Measurements from ENCODE around the gene SH2D1B. TPM values are rescaled to one million over a fixed set of nuclear protein-coding genes. Genes with fewer than 3 reads are reported as not detected.
A peak's percentile ranks its signal among the peaks of the same experiment; 100 is the strongest.
"Not testable (repeated sequence)": the region's sequence is repeated elsewhere in the genome, so short reads cannot be mapped to it uniquely, and the experiment has no call there.

The SH2D1B gene
- total RNA-seq, 2 experiments from 2014 or later = not detected

- ATAC-seq (no peak), DNase-seq (no peak)
- Mint-ChIP-seq H3K4me3 (no peak overlapping the region), H3K4me1 (ENCODE audit: low read depth) (no peaks in the 10 kb centered on the region), H3K36me3 (ENCODE audit: low read depth) (no peaks in the 10 kb centered on the region), H3K27me3 (peaks cover 3% of the 10 kb centered on the region), H3K9me3 (no peaks in the 10 kb centered on the region), H3K27ac (no peak overlapping the region)
- TF ChIP-seq CTCF (IDR thresholded peaks at IDR 0.05) = no peak
- intact Hi-C loops (cut with micrococcal nuclease) = no loop called here
- POLR2A ChIA-PET = no interaction called here
- CTCF ChIA-PET = no interaction called here
Observed at GRCh38 chr1:162358928-162359327, 53.0 kb downstream of the SH2D1B start.

DNA sequence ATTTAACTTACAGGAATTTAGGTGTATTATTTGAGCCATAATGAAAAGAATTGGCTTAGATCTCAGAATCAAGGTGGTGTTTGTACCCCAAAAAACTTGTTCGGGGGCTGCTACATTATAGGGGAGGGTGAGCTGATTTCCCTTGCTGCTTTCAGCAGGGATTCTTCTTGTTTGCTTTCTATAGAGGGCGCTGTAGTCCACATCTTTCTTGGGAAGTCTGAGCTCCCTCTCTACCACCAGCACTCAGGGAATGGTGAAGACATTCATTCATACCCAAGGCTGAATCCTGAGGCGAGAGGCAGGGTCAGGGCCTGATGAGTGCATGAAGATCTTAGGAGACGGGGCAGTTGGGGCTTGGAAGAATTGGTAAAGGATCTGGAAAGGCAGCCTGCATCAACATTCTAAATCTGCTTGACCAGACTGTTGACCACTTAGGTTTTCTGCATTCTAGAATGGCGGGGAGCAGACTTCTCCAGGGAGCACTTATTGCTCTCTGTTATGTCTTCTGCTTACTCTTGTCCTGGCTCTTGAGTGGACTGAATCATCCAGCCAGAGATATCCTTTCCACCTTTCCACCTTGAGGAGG lies 54.2 kb downstream of the SH2D1B start:
- Mint-ChIP-seq H3K27ac (no peak overlapping the region), H3K4me1 (ENCODE audit: low read depth) (no peaks in the 10 kb centered on the region), H3K27me3 (peaks cover 3% of the 10 kb centered on the region), H3K36me3 (ENCODE audit: low read depth) (no peaks in the 10 kb centered on the region), H3K9me3 (no peaks in the 10 kb centered on the region), H3K4me3 (no peak overlapping the region)
- ChIA-PET POLR2A (interaction anchor here (0.6 kb wide), 1 partner anchor 191 kb away, joined by 3 read pairs; no protein-coding TSS in a partner anchor), CTCF (interaction anchor here (1.1 to 1.6 kb wide), 3 partner anchors 8 to 25 kb away, joined by 3 to 5 read pairs (median 3); no protein-coding TSS in a partner anchor)
- TF ChIP-seq CTCF (IDR thresholded peaks at IDR 0.05) = peak; percentile 29
- ATAC-seq = no peak
- DNase-seq = no peak
- intact Hi-C loops (cut with micrococcal nuclease) = no loop called here

- H3K9me3 Mint-ChIP-seq = no peaks in the 10 kb centered on the region
- POLR2A ChIA-PET = no interaction called here
- no peaks in the 10 kb centered on the region for H3K4me1 Mint-ChIP-seq (ENCODE audit: low read depth)
- CTCF ChIA-PET = no interaction called here
- no peak overlapping the region for H3K4me3 Mint-ChIP-seq
- no peaks in the 10 kb centered on the region for H3K36me3 Mint-ChIP-seq (ENCODE audit: low read depth)
- intact Hi-C loops (cut with micrococcal nuclease) = no loop called here
- H3K27ac Mint-ChIP-seq = no peak overlapping the region
- ATAC-seq (no peak), DNase-seq (no peak)
- TF ChIP-seq CTCF (IDR thresholded peaks at IDR 0.05) = no peak
- peaks cover 5% of the 10 kb centered on the region for H3K27me3 Mint-ChIP-seq
Observed at GRCh38 chr1:162353702-162354101, 58.2 kb downstream of the SH2D1B start.

DNA sequence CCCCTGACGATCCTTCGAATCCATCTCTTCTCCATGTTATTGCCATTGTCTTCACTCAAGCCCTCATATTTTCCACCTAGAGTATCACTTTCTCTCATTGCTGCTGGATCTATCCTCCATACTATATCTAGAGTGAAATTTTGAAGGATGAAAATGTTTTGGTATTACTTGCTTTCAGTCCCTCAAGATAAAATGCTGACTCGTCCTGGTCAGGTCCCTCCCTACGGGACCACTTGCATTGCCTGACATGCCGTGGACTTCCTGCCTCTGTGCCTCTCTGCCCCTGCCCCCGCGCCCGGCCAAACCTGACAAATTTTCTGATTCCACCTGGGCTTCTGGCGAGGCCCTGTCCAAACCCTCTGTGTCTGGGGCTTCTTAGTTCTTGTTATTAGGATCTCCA lies 58.9 kb downstream of the SH2D1B start:
- ChIA-PET CTCF (no interaction called here), POLR2A (no interaction called here)
- Mint-ChIP-seq H3K4me3 (no peak overlapping the region), H3K9me3 (no peaks in the 10 kb centered on the region), H3K36me3 (ENCODE audit: low read depth) (no peaks in the 10 kb centered on the region), H3K27ac (no peak overlapping the region), H3K27me3 (peaks cover 5% of the 10 kb centered on the region), H3K4me1 (ENCODE audit: low read depth) (no peaks in the 10 kb centered on the region)
- intact Hi-C loops (cut with micrococcal nuclease) = no loop called here
- no peak for ATAC-seq
- no peak for DNase-seq
- no peak for TF ChIP-seq CTCF (IDR thresholded peaks at IDR 0.05)

DNA sequence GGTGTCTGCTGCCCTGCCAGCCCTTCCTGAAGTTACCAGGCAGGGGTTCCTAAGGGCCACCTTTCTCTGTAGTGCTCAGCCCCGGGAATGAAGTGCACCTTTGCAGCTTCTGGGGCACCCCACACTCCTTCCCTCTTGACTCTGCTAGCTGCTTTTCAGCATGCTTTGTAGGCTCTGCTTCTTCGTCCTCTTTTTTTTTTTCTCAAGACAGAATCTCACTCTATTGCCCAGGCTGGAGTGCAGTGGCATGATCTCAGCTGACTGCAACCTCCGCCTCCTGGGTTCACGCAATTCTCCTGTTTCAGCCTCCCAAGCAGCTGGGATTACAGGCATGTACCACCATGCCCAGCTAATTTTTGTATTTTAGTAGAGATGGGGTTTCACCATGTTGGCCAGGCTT lies 60.1 kb downstream of the SH2D1B start:
- ATAC-seq; POLR2A ChIA-PET; H3K9me3 Mint-ChIP-seq; H3K27ac Mint-ChIP-seq; intact Hi-C loops (cut with micrococcal nuclease); H3K27me3 Mint-ChIP-seq; H3K36me3 Mint-ChIP-seq (ENCODE audit: low read depth); H3K4me1 Mint-ChIP-seq (ENCODE audit: low read depth); H3K4me3 Mint-ChIP-seq; CTCF ChIA-PET; DNase-seq: not testable (repeated sequence)
